ENCODE data around the gene EXO1.

- no peak for TF ChIP-seq CTCF (conservative IDR thresholded peaks at IDR 0.05; ENCODE audit: low read depth, low read length)
- TF ChIP-seq EZH2 (IDR thresholded peaks at IDR 0.05; ENCODE audit: borderline replicate concordance, low read depth, low read length, poor library complexity, severe bottlenecking): no peak
These were observed 25.2 kb upstream of the EXO1 start for GRCh38 chr1:241822846-241823245.
